Measurements from ENCODE around the gene COPZ2. TPM values are rescaled to one million over a fixed set of nuclear protein-coding genes. Genes with fewer than 3 reads are reported as not detected.

The COPZ2 gene
- total and polyA plus RNA-seq, 9 of the 15 experiments (the other 6 are each of a cell fraction or from before 2014, with no cell fraction given) = 0.22 to 0.49 TPM; not detected in 7

DNA sequence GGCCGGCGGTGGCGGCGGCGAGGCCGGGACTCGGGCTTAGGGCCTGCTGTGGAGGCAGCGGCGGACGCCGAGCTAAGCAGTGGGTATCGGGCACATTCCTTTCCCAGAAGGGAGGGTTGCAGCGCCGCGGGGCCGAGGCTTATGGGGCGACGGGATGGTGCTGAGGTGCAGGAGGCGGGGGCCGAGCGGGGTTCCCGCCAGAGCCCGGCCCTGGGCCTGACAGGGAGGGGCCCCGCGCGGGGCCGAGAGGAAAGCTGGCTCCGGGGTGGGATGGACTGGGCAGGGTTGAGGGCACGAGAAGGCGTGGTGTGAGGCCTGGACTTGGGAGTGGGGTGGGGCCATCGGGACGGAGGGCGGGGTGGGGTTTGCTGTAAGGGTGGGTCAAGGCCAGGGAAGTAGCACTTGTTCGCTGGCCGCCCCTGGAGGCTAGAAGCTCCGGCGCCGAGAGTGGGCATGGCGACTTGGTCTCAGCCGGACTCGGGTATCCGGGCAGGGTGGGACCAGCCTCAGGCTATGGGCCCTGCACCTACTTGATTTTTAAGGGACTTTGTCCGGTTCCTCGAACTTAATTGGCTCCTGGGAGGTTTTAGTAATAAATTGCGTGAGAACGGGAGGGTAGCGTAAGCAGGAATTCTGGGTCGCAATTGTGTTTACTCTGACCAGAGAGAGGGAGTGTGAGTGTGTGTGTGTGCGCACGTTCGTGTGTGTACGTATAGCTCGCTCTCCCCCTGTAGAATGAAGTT lies 11.0 kb upstream of the COPZ2 start (continued):
- TF ChIP-seq, protein P1, sequence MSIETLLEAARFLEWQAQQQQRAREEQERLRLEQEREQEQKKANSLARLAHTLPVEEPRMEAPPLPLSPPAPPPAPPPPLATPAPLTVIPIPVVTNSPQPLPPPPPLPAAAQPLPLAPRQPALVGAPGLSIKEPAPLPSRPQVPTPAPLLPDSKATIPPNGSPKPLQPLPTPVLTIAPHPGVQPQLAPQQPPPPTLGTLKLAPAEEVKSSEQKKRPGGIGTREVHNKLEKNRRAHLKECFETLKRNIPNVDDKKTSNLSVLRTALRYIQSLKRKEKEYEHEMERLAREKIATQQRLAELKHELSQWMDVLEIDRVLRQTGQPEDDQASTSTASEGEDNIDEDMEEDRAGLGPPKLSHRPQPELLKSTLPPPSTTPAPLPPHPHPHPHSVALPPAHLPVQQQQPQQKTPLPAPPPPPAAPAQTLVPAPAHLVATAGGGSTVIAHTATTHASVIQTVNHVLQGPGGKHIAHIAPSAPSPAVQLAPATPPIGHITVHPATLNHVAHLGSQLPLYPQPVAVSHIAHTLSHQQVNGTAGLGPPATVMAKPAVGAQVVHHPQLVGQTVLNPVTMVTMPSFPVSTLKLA (conservative IDR thresholded peaks at IDR 0.05) = no peak; a peak in 1 of 4 replicates
- TF ChIP-seq, protein P2, sequence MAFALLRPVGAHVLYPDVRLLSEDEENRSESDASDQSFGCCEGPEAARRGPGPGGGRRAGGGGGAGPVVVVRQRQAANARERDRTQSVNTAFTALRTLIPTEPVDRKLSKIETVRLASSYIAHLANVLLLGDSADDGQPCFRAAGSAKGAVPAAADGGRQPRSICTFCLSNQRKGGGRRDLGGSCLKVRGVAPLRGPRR (CRISPR knock-in tag; IDR thresholded peaks at IDR 0.05) = no peak
- TF ChIP-seq CREM (IDR thresholded peaks at IDR 0.05; ENCODE audit: low read depth) = peak; percentile 45; the same call in 1 of the 2 replicates
- TF ChIP-seq DMBX1 (CRISPR knock-in tag; IDR thresholded peaks at IDR 0.05; ENCODE audit: borderline replicate concordance) = 0 out of 2 replicates have a peak, but pooled peaks have one; percentile 16

DNA sequence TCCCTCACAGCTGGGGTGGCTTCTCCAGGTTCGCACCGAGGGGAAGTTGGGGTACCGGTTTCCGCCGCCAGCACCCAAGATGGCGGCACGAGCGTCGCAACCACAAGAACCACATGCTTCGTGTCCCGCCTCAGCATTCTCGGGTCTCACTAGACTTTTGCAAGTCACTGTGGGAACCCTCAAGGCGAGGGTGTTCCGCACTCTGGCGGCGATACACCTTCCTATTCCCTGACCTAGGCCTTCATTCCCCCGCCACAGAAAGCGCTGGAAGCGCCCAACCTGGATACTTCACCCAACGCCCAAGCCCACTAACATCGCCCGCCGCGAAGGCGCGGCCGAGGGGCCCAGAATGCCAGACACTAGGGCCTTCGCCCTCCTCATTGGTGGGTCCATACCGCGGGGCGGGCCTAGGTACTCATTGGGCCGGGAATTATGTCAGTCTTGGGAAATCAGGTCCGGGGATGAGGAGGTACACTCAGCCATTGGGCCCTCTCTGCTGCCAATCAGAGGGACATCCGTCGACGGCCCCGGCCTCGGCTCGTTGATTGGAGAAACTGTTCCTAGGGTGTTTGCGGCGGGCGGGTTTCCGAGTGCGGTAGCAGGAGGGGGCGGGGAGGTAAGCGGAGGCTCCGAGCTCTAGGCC lies 10.3 kb upstream of the COPZ2 start, which contains the start of gene NFE2L1:
NFE2L1 (plus strand) TSS at position 619 of the 643 bp plus-strand sequence. CDS start 2,760 bp downstream, outside the sequence.
- peak within 1 kb of the TSS; percentile 85 for H3K4me3 ChIP-seq
- peaks cover 29% of the 10 kb centered on the region for H3K36me3 ChIP-seq (ENCODE audit: control insufficient read depth, insufficient read depth, low read length)
- in situ Hi-C loops (cut with MboI) = no loop called here
- H3K9me3 ChIP-seq (replicated peaks; ENCODE audit: control insufficient read depth, insufficient read depth, low read depth, low read length) = no peaks in the 10 kb centered on the region
- FAIRE-seq = peak; percentile 98
- intact Hi-C loops (cut with micrococcal nuclease) = loop anchor here (2.0 kb wide), 1 partner anchor 23 kb away; no protein-coding TSS in a partner anchor
- H3K4me1 ChIP-seq (replicated peaks in 1 of 2; ENCODE audit: control insufficient read depth in 2 of 2, insufficient read depth in 2 of 2, low read length in 2 of 2) = peaks cover 34 to 42% of the 10 kb centered on the region in 2 experiments
- CTCF ChIA-PET (ENCODE audit: low intra/inter-chr PET ratio) = interaction anchor here (0.6 to 1.1 kb wide), 2 partner anchors 23 to 77 kb away, joined by 3 read pairs; partner anchors contain the start of gene CDK5RAP3
- peaks cover 7% of the 10 kb centered on the region for H3K9me1 ChIP-seq (ENCODE audit: control insufficient read depth, insufficient read depth, low read length)
- POLR2A ChIA-PET = interaction anchor here (0.6 to 9.0 kb wide), 22 partner anchors 9 to 1661 kb away, joined by 3 to 74 read pairs (median 4); partner anchors contain the start of gene CDK5RAP3
- ATAC-seq = peak; percentile 93
- peak within 1 kb of the TSS; percentile 96 for H3K4me2 ChIP-seq (ENCODE audit: insufficient read depth, low read length)
- BruUV-seq (replicated peaks) = no TSS peak
- H3K9ac ChIP-seq (ENCODE audit: insufficient read depth in 1 of 2, low read depth in 2 of 2, low read length in 2 of 2) = peak within 1 kb of the TSS; percentile 89 to 95
- H3K27ac ChIP-seq (ENCODE audit: extremely low read depth, low read depth, low read length) = peak within 1 kb of the TSS; percentile 97
- H4K20me1 ChIP-seq (replicated peaks; ENCODE audit: control insufficient read depth, insufficient read depth, low read length) = peaks cover 20% of the 10 kb centered on the region
- WGBS (ENCODE audit: insufficient coverage, low coverage, missing lambda C conversion rate) = under 1% methylated on average over 45 of the region's 47 CpGs
- peak within 1 kb of the TSS; percentile 89 for H2AFZ ChIP-seq (ENCODE audit: low read depth, low read length)
- H3K27me3 ChIP-seq (ENCODE audit: control insufficient read depth in 2 of 2, insufficient read depth in 2 of 2, low read length in 2 of 2) = no peaks in the 10 kb centered on the region
- peak; percentile 94 to 99 (median 97) for DNase-seq (ENCODE audit: extremely low read depth in 1 of 4, low spot score in 3 of 4)
- H3K79me2 ChIP-seq (ENCODE audit: control insufficient read depth, insufficient read depth, low read length) = peaks cover 68% of the 10 kb centered on the region
- TF ChIP-seq ZNF561 (CRISPR knock-in tag; conservative IDR thresholded peaks at IDR 0.05) = no peak
- TF ChIP-seq, protein P3, sequence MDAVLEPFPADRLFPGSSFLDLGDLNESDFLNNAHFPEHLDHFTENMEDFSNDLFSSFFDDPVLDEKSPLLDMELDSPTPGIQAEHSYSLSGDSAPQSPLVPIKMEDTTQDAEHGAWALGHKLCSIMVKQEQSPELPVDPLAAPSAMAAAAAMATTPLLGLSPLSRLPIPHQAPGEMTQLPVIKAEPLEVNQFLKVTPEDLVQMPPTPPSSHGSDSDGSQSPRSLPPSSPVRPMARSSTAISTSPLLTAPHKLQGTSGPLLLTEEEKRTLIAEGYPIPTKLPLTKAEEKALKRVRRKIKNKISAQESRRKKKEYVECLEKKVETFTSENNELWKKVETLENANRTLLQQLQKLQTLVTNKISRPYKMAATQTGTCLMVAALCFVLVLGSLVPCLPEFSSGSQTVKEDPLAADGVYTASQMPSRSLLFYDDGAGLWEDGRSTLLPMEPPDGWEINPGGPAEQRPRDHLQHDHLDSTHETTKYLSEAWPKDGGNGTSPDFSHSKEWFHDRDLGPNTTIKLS (IDR thresholded peaks at IDR 0.05; ENCODE audit: borderline replicate concordance, low read depth) = peak; percentile 84
- peak; percentile 69; the same call in 1 of the 2 replicates for TF ChIP-seq ZNF830 (CRISPR knock-in tag; IDR thresholded peaks at IDR 0.05)
- no peak; a peak in 1 of 4 replicates for TF ChIP-seq RCOR1 (IDR thresholded peaks at IDR 0.05; ENCODE audit: borderline replicate concordance in 1 of 2, low read depth in 2 of 2, low read length in 2 of 2)
- 0 out of 2 replicates have a peak, but pooled peaks have one; percentile 4 for TF ChIP-seq NFIX (CRISPR knock-in tag; IDR thresholded peaks at IDR 0.05; ENCODE audit: low read depth)
- no peak for TF ChIP-seq ZZZ3 (IDR thresholded peaks at IDR 0.05)
- TF ChIP-seq RBM15 (IDR thresholded peaks at IDR 0.05; ENCODE audit: insufficient read depth, low read length) = no peak
- peak; percentile 50; the same call in 1 of the 2 replicates for TF ChIP-seq ZNF354B (CRISPR knock-in tag; IDR thresholded peaks at IDR 0.05)
- peak; percentile 30; the same call in 1 of the 2 replicates for TF ChIP-seq MAFK (IDR thresholded peaks at IDR 0.05; ENCODE audit: low read length)

All from K562 (cell line).